GM21786 (cell line): Measurements from ENCODE around the gene RNH1.

Experiments
- ATAC-seq: cut with Tn5 transposase; IDR thresholded peaks from one replicate; pipeline ENCODE4 v1.9.1; 2021; ENCODE audit not compliant: unreplicated experiment

Gene RNH1

DNA sequence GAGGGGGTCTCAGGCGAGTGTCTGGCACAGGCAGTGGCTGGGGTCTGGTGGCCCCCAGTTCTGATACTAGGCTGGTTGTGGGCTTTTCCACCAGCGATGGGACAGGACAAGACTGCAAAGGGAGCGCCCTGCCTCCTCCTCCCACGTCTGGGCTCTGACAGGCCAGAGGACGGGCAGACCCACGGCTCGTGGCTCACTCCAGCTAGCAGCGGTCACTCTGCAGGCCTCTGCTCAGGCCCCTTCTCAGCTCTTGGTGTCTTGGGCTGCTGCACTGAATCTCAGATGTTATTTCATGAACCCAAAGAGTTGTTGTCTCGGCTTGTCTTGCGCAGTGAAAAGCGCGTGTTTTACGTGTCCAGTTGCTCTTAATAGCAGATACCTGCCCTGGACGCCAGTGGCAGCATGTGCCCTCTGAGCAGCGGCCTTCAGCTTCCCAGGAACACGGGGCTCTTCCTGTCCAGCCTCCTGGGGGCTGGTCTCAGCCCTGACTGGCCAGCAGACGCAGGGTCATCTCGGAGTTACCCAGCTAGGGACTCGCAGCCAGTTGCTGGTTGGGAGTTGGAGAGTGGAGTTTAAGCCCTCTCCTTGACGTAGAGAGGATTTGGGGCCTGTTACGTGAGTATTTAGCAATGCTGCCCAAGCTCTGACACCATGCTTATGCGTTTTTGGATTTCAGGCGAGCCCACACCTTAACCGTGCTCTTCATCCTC lies 47.4 kb downstream of the RNH1 start:
- no peak for ATAC-seq

DNA sequence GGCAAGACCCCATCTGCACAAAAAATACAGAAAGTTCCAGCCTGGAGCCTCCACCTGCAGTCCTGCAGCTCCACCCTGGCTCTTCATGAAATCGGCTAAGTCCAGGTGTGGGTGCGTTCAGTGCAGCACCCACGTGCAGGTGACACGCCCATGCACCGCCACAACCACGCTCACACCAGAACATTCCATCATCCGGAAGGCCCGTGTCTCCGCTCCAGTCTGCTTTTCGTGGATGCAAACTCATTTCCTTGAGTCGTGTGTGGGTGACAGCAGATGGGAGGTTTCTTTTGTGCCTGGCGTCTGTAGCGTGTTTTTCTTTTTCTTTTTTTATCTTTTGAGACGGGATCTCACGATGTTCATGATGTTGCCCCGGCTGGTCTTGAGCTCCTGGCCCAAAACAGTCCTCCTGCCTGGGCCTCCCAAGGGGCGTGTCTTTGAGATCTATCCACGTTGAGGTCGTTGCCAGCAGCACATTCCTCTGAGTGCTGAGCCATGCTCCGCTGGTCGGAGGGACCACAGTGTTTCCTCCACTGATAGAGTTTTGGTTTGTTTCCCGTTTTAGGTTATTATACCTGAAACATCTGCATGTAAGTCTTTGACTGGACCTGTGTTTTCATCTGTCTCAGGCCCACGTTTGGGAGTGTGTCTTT lies 49.8 kb downstream of the RNH1 start:
- no peak for ATAC-seq

DNA sequence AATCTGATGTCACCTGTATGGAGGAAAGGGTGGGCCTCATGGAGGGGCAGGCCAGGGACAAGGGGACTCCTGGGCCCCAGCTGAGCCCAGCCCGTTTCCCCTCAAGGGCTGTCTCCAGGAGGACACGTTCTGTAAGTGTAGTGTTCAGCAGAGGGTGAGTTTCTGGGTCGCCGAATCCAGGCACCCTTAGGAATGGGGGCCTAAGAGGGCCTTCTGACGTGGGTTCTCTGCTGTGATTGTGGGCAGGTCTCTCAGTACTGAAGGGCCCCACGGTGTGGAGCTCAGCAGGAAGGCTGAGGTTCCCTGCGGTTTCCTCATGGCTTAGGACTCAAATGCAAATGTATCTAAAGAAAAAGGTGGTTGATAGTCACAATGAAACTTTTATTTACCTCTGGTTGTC lies 50.5 kb downstream of the RNH1 start:
- ATAC-seq, result no peak

DNA sequence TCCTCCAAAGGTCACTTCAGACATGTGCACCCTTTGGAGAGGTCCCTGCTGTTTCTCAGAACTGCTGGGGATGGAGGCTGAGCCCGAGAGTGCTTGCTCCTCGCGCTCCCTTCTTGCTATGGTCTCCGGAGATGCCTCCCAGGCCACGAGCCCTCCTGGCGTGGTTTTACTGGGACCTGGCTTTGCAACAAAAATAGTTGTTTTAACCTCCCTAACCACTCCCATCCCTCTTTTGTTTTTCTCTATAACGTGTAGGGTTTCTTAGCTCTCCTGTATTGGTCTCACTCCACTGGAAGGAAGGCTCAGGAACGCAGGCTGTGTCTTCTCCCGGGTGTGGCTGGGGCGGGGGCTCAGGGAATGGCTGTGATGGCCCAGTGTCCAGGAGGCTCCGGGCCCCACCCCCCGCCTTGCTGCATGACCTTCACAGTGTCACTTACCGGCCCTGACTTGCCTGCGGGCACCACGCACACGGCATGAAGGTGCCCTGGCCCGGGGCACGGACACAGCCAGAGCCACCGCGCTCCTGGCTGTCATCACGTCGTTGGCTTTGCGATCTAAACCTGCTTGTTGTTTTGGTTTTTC lies 51.4 kb downstream of the RNH1 start:
- no peak for ATAC-seq

DNA sequence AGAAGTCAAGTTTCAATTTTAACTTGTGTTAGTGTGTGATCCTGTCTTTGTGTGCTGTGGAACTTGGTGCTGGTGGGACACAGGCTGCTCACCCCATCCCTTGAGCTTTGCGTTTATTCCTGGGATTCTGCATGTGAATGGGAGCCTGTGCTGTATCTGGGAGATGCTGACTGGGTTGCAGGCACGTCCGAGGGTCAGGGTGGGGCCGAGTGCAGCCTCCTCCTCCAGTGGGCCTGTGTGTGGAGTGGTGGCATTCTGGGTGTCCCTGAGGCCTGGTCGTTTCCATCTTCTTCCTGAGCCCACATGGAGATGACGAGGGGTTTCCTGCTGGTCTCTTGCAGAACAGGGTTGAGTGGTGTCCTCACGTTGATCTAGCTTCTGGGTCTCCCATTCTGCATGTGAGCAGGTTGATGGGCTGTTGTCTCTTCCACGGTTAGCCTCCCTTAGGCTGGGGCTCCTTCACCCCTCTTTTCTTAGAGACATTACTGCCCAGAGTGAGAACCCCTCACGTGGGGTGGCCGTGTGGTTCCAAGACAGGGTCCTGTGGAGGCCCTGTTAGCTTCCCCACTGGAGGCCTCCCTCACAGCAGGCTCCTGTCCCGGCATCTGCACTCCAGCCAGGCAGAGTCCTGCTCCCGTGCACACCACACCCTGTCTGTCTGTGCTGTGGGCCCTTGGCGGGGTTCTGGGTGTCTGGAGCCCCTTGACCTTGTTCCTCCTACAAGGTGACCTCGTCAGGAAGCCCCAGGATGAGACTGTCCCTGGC lies 52.1 kb downstream of the RNH1 start:
- ATAC-seq, result no peak

DNA sequence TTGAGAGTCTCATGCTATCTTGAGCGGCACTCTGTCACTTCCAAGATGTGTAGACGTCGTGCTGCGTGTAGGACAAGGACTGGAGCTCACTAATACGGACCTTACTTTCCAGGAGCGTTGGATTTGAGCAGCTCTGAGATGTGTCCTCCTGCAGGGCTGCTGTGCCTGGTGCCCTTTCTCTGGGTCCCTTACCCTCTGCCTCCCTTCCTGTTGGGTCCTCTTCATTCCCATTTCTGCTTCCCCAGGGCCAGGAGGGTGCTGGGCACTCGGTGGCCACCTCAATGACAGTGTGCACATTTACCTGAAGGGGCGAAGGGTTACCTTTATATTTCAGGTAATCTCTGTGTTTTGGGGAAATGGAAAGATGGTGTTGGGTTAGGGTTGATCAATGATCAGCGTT lies 53.0 kb downstream of the RNH1 start:
- ATAC-seq, result no peak

DNA sequence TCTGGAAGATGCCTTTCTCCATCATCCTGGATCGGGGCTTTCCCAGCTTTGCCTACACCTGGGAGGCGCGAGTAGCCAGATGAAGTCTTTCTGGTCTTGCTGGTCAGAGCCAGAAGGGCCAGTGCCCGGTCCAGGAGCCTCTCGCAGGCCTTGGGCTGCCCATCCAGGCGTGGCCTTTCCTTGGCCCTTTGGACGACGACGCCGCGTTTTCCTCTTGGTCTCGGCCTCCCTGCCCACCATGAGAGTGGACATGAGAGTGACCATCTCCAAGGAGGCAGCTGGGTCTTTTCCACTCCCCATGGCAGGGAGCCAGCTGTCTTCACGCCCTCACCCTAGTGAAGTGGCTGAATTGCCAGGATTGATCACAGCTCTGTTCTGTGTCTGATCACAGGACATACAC lies 53.5 kb downstream of the RNH1 start:
- no peak for ATAC-seq

DNA sequence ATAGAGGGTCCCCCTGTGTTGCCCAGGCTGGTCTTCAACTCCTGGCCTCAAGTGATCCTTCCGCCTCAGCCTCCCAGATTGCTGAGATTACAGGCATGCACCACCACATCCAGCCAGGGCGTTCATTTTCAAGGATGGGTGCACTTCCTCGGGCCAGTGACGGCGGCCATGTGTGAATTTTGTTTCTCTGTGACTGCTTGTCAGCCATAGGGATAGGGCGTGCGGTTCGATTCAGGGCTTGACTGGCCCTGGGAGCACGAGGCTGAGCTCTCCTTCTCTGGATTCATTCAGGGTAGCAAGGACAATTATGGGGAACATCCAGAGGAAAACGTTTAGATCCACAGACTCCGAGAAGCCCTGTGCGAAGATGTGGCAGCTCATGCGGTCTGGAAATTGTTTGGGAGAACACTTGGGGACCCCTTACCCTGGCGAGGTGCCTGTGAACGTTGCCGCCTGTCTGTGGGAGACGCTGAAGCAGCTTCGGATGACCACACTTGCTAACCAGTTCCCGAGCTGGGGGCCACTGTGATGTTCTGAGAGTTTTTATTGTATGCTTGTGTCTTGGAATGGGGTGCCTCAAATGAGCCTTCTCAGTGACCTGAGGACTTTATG lies 54.0 kb downstream of the RNH1 start:
- ATAC-seq, result no peak

DNA sequence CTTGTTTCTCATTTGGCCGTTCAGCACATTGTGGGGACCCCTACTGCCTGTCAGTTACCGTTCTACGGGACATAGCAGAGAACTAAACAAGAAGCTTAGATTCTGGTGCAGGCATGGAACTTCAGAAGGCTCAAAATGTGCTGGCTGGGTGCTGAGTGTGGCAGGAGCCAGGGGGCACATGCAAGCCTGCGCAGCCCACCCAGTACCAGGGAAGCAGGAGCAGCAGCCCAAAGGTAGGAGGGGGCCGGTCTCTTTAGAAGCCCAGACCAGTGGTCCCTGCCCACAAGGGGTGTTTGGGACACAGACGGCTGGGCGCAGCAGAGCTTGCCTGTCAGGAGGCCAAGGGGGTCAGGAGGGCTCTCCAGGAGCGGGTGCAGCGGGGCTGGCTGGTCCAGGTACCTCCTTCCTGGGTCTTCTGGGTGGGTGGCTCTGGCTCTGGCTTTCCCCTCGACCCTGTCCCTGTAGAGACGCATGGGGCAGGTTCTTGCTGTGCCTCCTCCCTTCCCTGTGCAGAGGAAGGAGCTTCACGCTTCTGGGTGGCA lies 54.8 kb downstream of the RNH1 start:
- no peak for ATAC-seq

DNA sequence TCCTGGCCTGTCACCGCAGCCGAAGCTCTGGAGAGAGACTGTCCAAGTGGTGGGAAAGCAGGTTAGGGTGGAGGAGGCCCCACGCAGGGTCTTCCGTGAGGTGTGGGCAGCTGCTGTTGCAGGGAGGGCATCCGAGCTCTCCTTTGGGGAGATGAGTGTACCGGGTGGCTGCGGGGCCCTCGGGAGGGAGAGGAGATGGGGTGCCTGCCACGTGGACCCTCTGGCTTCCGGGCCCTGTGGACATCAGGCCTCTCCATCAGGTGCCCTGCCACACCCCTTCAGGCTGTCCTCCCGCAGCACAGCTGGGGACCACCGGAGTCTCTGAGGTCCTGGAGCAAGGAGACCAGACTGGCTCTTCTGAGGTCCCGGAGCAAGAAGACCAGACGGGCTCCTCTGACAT lies 55.3 kb downstream of the RNH1 start:
- ATAC-seq, result no peak

DNA sequence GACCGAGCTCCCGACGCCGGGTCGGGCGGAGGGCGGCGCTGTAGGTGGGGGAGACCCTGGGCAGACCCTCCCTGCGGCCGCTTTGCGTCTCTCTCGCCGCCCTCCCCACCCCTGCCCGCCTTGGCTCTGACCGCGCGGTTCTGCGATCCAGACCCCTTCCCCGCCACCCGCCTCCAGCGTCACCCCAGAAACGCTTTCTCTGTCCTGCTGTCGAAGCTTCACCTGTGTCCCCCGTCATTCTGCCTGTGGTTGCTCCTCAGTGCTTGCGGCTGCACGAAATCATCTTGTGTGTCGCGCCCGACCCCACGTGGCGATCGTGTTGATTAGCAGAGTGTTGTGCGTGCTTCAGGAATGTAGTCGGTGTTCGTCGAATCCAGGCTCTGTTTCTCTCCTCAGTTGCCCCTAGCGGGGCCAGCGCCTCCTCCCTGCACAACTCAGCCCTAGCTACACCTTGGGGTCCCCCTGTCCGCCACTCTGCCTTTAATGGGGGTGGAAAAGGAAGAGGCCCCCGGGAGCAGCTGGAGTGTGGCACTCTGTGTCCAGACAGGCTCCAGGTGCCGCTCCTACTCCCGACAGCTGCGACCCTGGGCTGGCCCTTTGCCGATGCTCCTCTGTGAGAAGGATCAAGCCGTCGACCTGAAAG lies 56.1 kb downstream of the RNH1 start:
- no peak for ATAC-seq

DNA sequence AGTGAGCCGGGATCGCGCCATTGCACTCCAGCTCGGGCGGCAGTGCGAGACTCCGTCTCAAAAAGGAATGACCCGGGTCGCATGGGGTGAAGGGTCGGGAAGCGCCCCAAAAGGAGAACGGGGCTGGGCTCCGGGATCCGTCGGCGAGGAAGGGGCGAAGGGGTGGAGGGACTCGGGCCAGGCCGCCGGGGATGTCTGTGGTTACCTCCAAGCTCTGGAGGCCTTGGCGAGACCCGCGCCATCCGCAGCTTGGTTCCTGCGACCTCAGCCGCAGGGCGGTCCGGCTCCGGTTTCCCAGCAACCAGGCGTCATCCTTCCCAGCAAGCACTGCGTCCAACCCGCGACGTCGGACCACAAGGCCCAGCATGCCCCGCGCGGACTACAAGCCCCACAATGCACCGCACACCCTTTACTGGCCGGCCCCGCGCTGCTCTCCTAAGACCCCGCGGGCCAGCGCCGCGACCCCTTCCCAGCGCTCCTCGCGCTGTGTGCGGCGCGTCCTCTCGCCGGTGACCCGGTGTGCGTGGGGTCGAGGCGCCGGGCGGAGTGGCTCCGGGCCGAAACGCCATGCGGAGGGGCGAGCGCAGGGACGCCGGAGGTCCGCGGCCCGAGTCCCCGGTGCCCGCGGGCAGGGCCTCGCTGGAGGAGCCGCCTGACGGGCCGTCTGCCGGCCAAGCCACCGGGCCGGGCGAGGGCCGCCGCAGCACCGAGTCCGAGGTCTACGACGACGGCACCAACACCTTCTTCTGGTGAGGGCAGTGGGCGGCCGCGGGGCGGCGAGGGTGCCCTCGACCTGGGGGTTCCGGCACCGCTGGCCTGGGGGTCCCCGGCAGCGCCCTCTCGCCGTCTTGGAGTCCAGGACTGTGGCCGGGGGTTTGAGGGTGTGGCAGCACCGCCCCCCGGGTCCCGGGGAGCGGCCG lies 56.9 kb downstream of the RNH1 start, which contains the start of gene PTDSS2:
Gene PTDSS2 (plus strand): TSS at position 391 of the 920 bp plus-strand sequence. CDS start 177 bp downstream, at position 568.
- ATAC-seq, result peak; percentile 75

DNA sequence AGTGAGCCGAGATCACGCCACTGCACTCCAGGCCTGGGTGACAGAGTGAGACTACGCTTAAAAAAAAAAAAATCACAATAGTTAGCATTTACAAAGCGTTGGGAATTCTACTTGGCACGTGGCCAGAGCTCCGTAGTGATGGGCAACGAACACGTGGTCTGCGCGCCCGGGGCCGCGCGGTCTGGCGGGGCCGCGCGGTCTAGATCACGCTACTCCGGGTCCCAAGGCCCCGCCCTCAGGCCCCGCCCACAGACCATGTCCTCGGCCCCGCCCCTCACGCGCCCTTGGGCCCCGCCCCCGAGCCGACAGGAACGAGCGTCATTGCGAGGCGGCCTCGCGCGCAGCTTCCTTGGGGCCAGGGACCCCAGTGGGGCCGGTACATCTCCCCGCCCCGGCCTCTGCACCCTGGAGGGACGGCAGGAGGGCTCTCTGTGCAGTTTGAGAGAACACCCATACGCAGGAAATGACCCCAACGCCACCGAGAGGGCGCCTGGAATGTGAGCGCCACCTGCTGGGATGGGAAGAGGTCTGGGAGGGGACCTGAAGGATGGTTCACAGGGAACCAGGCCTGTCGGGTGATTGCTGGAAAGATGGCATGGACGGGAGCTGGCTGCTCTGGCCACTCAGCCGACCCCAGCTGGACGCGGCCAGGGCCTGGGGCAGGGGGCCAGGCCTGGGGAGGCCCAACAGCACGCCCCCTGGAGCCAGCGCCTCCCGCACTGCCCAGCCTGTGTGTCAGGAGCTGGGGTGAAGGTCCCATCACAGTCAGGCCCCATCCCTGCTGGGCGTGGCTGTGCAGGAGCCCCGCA lies 58.9 kb downstream of the RNH1 start:
- ATAC-seq, result peak; percentile 42

DNA sequence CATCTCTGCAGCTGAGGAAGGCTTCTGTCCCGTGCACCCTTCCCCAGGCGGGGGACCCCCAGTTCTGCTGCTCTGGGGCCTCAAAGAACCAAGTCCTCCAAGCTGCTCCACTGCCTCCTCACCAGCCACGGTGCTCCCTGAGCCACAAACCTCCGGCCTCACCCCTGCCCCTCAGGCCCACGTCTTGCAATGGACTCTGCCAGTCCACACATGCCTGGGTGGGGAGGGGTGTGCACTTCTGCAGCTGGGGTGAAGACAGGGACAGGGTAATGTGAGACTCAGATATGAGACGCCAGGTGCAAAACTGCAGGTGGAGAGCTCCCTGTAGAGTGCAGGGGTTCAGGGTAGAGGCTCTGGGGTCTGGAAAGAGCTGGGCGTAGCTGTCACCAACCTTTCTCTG lies 60.2 kb downstream of the RNH1 start:
- no peak for ATAC-seq

DNA sequence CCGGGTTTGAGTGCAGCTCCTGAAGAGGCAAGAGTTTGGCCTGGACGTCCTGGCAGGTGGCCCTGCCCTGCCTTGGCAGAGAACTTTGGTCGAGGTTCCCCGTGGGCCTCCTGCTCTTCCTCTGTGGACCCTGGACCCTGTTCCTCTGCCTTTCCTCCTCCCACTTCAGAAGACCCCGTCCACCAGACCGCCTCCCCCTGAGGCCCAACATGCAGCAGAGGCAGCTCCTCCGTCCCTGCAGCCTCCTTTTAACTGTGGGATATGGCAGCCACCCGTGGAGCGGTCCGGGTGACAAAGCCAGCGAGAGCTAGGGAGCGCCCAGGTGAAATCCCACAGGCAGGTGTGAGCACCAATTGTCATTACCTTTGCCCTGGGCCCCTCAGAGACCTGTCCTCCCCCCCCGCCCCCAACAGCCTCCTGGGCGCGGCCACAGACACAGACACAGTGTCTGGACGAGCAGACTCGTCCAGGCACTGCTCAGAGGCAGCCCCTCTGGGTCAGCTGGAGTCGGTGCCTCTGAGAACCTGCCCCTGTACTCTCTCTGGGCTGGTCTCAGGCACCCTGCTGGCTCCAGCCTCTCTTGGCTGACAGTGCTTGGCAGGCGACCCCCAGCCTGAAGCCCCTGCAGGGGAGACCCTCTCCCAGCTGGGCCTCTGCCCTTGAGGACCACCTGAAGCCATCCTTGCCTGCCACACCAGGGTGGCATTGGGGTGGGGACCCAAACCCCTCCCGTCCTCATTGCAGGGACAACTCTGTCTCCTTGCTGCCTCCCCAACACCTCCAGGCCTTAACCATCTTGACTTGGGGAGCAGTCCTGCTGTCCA lies 61.1 kb downstream of the RNH1 start:
- no peak for ATAC-seq
